CD4-positive, alpha-beta T cell treated with Interleukin-17A for 1 hour (primary cell): ENCODE data around the gene GOLGA6L10.
A peak's percentile ranks its signal among the peaks of the same experiment; 100 is the strongest.
"Not testable (repeated sequence)": the region's sequence is repeated elsewhere in the genome, so short reads cannot be mapped to it uniquely, and the experiment has no call there.

Experiments used
- DNase-seq: peaks from one replicate; pipeline ENCODE4 v3.0.0-alpha.2; 2020

GOLGA6L10 gene

DNA sequence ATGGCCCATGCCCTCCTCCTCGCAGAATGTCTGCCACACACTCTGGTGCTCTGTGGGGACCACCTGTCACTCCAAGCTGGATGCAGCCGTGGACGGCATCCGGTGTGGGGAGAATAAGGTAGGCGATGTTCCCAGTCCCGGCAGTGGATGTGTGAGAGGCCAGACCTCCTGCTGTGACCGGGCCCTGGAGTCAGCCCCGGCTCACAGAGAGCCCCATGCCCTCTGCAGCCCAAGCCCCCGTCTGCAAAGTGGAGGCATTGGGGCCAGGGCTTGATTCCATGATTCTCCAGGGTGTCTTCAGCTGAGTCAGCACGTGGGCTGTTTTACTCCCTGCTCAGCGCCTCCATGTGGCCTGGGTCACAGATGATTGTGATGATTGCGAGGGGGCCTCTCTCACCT lies 32.2 kb downstream of the GOLGA6L10 start:
- no peak for DNase-seq

DNA sequence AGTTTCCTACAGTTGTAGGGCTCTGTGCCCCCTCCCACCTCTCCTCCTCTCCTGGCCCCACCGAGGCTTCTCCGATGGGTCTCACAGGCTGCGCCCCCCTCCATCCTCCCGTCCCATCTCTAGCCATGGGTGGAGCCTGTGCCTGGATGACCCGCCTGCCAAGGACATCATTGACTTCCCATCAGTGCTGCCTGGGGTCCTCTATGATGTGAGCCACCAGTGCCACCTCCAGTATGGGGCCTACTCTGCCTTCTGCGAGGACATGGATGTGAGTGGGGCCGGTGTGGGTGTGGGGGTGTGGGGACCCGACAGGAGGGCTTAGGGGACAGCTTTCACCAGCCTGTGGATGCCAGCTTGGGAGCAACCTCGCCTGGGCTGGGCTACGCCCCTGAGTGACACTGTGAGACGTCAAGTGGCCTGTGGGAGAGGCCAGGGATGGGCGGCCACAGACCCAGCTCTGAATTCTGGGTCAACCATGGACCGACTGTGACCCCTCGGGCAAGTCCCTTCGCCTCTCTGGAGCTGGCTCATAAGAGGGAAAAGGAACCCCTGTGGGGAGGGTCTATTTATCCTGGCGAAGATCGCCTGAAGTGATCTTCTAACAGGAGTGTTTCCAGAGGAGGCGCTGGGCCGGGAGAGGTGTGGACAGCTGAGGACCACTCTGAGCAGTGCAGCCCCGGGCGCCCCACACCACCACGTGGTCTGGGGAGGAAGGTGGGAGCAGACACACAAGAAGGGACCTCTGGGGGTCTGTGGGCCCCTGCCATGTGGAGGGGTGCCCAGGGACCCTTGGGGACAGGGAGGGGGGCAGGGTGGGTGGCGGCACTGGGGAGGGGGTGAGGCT lies 32.8 kb downstream of the GOLGA6L10 start:
- DNase-seq = not testable (repeated sequence)

GRCh38 chr15:82315519-82316246 lies 33.6 kb downstream of the GOLGA6L10 start:
- no peak for DNase-seq

DNA sequence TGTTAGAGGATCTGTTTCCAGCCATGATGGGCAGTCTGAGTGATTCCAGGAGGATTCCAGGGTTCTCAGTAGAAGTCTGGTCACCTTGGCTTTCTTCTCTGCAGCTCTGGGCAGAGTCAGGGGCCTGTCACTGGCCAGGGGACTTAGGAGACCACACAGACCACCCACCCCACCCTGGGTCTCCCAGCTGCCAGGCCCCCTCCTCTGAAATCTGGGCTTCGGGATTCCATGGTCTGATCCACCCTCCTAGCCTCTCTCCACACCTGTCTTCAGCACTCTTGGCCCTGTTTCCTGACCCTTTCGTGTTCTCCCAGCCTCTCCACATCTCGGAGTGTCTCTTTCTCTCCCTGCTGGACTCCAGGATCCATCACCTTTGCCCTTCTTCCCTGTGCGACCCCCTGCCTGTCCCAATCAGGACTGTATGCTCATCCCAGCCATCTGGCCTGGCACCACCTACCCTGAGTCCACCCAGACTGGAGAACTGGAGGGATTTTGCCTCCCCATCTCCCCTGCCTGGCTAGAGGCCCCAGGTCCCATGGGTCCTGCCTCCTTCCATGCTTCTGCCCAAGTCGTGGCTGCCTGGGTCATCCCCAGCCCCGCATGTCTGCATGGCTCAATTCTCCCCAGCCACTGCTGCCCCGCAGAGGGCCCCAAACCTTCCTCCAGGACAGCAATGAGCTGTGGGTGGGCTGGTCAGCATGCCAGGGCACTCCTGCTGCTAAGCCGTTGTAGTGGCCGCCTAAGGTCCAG lies 34.3 kb downstream of the GOLGA6L10 start:
- DNase-seq = no peak

DNA sequence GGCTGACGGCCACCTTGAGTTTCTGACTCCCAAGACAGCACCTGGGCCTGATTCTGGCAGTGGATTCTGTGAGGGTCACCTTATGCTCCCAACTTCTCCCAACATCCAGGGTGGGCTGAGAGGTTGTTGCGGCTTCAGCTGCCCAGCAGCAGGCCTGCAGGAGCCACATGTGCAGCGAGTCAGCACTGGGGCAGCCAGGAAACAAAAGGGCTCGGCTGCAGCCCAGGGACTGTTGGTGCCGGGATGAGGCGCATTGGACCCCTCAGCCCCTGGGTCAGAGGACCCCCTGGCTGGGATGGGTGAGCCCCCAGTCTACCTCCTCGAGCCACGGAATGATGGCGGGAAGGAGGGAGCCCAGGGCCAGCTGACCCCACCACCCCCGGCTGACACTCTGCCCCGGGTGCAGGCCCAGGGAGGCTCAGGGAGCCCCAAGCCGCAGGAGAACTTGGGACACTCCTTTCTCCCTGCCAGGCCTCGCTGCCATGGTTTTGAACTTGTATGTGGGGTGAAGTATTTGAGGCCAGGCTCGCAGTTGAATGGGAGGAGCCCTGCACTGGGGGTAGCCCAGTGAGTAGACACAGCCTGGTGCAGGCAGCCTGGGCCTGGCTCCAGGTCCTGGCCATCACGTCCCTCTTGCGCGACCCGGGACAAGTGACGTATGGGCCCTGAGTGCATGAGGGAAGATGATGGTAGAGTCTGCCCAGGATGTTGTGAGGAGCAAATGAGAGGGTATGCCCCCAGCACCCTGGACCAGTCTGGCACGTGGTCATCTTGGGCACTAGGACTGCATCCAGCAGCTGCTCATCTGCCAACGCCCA lies 35.1 kb downstream of the GOLGA6L10 start:
- DNase-seq = not testable (repeated sequence)

GRCh38 chr15:82313446-82313845 lies 35.8 kb downstream of the GOLGA6L10 start:
- no peak for DNase-seq

DNA sequence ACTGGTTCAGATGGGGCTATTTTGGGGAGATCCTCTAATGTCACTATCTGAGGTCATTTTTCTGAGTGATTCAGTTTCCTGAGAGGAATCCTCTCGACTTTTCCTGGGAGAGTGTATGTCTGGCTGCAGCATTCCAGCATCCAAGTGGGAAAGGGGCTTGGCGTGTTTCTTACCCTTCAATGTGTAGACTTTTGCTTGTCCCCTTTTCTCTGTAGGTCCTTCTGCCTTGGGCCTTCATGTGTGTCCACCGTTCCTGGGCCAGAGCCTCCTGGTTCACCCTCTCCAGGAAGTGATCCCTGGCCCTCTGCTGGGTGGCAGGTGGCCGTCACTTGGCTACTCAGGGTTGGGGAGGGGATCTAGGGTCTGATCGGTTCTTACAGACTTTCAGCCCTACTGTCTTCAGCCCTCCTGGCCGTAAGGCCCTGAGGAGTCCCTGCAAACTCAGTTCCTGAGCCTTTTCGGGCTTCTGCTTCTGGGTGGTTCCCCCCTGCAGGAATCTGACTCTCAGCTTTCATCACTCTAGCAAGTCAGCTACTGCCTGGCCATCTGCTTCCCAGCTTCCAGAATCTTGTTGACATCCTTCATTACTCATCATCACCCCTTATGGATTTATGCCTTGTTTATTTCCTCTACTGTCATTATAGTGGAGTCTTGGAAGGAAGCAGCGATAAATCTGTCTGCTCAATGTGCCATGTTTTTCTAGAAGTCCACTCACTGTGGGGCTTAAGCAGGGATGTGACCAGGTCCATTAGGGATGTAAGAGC lies 36.5 kb downstream of the GOLGA6L10 start:
- DNase-seq = no peak

DNA sequence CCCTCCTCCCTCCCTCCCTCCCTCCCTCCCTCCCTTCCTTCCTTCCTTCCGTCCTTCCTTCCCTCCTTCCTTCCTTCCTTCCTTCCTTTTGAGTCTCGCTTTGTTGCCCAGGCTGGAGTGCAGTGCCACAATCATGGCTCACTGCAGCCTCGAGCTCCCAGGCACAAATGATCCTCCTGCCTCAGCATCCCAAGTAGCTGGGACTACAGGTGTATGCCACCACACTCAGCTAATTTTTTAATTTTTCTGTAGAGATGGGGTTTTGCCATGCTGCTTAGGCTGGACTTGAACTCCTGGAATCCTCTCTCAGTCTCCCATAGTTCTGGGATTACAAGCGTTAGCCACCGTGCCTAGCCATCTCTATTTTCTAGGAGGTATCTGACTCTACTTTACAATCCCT lies 38.0 kb downstream of the GOLGA6L10 start:
- not testable (repeated sequence) for DNase-seq

GRCh38 chr15:82309802-82310201 lies 39.5 kb downstream of the GOLGA6L10 start:
- DNase-seq = no peak

GRCh38 chr15:82307714-82308081 lies 41.6 kb downstream of the GOLGA6L10 start:
- no peak for DNase-seq

- no peak for DNase-seq
Measured at GRCh38 chr15:82306791-82307713, 42.2 kb downstream of the GOLGA6L10 start.

DNA sequence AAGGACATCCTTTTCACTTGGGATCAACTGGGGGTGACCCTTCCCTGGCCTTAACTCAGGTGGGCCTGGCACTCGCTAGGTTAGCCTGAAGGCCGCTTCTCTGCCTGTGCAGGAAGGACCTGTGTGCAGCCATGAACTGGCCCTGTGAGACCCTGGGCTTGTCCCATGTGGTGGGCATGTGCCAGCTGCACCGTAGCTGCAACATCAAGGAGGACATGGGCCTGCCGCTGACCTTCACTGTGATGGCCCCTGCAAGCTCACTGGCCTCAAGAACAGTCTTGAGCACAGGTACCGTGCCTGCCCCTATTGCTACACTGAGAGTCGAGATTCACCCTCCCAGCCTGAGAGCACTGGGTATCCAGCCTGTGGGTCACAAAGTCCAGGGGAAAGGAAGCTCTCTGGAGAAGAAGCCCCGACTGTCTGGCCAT lies 43.6 kb downstream of the GOLGA6L10 start:
- DNase-seq = no peak

DNA sequence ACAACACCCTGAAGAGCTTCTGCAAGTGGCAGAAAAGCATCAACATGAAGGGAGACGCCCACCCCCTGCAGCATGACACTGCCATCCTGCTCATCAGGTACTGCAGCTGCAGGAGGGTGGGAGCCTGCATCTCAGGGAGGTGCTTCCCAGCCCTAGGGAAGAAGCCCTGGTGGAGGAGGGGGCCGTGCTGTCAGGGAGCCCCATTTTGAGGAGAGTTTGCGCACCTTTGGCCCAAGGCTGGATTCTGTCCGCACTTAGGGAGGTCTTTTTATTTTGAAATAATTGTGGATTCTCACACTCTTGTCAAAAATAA lies 44.5 kb downstream of the GOLGA6L10 start:
- DNase-seq = no peak

- DNase-seq = no peak
Measured at GRCh38 chr15:82303956-82304777, 45.1 kb downstream of the GOLGA6L10 start.

DNA sequence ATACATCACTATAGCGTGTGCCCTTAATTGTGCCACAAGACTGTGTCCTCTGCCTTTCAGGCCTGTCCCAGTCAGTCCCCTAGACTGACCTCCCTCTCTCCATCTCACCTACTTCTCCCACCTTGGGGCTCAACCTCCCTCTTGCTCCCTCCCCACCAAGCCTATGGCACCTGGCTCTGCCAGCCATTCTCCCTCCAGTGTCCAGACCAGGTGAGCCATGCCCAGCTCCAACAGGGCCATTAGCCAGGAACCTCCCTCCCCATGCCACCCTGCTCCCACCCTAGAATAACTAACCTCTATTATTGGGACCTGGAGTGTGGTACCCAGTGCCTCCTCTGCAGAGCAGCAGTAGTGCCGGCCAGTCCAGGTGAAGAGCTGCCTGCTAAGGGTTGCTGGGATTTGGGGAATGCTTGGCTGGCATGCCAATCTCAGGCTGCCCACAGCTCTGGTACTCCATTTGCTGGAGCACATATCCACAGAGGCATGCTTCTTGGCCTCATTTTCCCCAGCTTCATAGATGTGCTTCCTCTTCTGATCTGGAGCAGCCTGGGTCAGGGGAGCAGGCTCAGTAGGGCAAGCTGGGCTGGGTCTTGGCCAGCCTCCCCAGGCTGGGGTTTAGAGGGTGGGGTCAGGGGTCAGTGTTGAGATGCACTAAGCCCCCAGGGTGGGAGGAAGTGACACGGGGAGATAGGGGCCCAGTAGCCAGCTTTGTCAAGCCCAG lies 47.8 kb downstream of the GOLGA6L10 start:
- no peak for DNase-seq

DNA sequence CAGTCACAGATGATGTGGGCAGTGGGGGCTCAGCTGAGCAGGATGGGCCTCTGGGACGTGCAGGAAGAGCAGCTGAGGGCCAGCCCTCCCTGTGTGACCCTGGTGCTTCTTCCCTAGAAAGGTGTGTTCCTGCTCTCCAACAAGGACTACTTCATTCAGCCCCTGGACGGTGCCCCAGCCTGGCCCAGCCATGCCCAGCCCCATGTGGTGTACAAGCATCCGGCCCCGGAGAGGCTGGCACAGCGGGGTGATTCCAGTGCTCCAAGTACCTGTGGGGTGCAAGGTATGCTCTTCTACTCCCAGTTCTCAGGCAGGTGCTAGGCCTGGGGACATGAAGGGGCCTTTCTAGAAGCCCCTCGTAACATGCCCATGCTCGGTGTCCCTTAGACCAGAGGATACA lies 48.4 kb downstream of the GOLGA6L10 start:
- no peak for DNase-seq

DNA sequence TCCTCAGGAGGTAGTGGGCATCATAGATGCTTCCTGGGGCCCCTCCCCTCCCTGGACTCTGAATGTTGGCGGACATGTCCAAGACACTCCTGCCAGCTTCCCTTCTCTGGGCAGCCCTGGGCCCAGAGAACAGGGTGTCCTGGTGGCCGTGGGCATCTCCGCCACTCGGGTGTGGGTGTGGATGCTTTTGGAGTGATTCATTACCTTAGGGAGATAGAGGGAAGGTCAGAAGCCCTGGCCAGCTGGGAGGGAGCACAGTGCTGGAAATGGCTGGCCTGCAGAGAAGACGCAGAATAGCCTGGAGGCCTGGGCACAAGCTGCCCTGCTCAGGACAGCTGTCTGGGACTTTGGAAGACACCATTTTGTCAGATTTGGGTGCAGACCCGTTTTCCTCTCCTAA lies 48.9 kb downstream of the GOLGA6L10 start:
- DNase-seq = not testable (repeated sequence)

- not testable (repeated sequence) for DNase-seq
Measured at GRCh38 chr15:82299511-82299914, 49.8 kb downstream of the GOLGA6L10 start.

GRCh38 chr15:82298520-82298919 lies 50.8 kb downstream of the GOLGA6L10 start:
- peak; percentile 63 for DNase-seq
